Psoas muscle (tissue), 8 donors: ENCODE results near the gene KCNN3. TPM values are rescaled to one million over a fixed set of nuclear protein-coding genes. Genes with fewer than 3 reads are reported as not detected.

Experiments
- ATAC-seq, 4 donors: fragments of 200-7000 bp; cut with Tn5 transposase; one replicate each; pipeline ENCODE4 v1.9.1; 2020; ENCODE audit warnings: moderate library complexity in 3 of 4, mild to moderate bottlenecking in 2 of 4
- DNase-seq, 2 donors: peaks; one replicate each; pipeline ENCODE4 v3.0.0-alpha.2; 2020
- H3K27ac ChIP-seq: fragments of 200-600 bp; one replicate; pipeline ENCODE4 v1.8.0; 2022
- H3K27me3 ChIP-seq, 3 donors: fragments of 200-600 bp in 1 of 3; one replicate each; pipeline versions ENCODE4 v1.6.1 to v1.8.0; 2013 to 2022; ENCODE audit warnings: low read length in 2 of 3, mild to moderate bottlenecking in 2 of 3, moderate library complexity in 1 of 3; ENCODE audit not compliant: insufficient read depth in 3 of 3
- H3K36me3 ChIP-seq, 2 donors: fragments of 200-600 bp in 1 of 2; one replicate each; pipeline versions ENCODE4 v1.6.1 to v1.8.0; 2013 to 2022; ENCODE audit warnings: low read depth in 1 of 2, mild to moderate bottlenecking in 1 of 2, moderate library complexity in 1 of 2; ENCODE audit not compliant: insufficient read depth in 1 of 2
- H3K4me1 ChIP-seq: fragments of 200-600 bp; one replicate; pipeline ENCODE4 v1.8.0; 2022
- H3K4me3 ChIP-seq: fragments of 200-600 bp; one replicate; pipeline ENCODE4 v1.8.0; 2022; ENCODE audit warnings: mild to moderate bottlenecking
- H3K9me3 ChIP-seq: fragments of 200-600 bp; one replicate; pipeline ENCODE4 v1.8.0; 2022
- CTCF ChIP-seq: fragments of 200-600 bp; IDR thresholded peaks from one replicate; pipeline ENCODE4 v1.8.0; 2022; ENCODE audit warnings: antibody characterized with exemption
- WGBS, 3 donors: extraction: QIAGEN DNeasy Blood & Tissue Kit; methylation state at CpG; one replicate each; pipeline versions ENCODE4 v1.1.6 to v1.1.7; 2013; 5-methylcytosine and 5-hydroxymethylcytosine counted together
- intact Hi-C, 2 donors: fragments of 100-400 bp; cut with DNase I; formaldehyde crosslinking; loops; one replicate each; pipeline versions ENCODE4 v1.11.0 to v1.14.2; 2022
- polyA plus RNA-seq, 3 donors: library from polyadenylated mRNA; stranded (reverse); fragments of 200-250 nt; gene quantifications; one replicate each; pipeline ENCODE4 v1.2.3, GENCODE V29; 2013
- total RNA-seq, 4 donors: library from RNA; stranded (reverse); fragmentation: NEBNext Ultra II Directional in 2 of 4; extraction: Animal tissue kit (Norgen Biotek cat#: 25700) in 2 of 4; gene quantifications; one replicate each; pipeline versions ENCODE4 v1.2.1 to v1.2.4, GENCODE V29; 2021 to 2023
- donor health status: healthy with polysubstance abuse.
- donor health status: DM: no; HTN: no; CAD: no; lungs with moderate emphysema.
- donor health status: Bipolar disorder and iron deficiency.
- donor health status: healthy.
- donor health status: DM: yes; HTN: yes; CAD: no.
- donor health status: DM: no; HTN: no; CAD: no.
- donor health status: DM: no; HTN: no; CAD: no.
- donor health status: DM: yes; HTN: yes; CAD: no.

The KCNN3 gene
- total and polyA plus RNA-seq, 7 donors: 2.5 to 60.9 (median 11.8) TPM

GRCh38 chr1:154735804-154736168 lies 134.3 kb downstream of the KCNN3 start:
- Histone ChIP-seq H3K27me3 (no peaks in the 10 kb centered on the region), H3K4me3 (no peak overlapping the region), H3K27ac (no peak overlapping the region), H3K36me3 (peaks cover 0 to 47% of the 10 kb centered on the region in 2 donors), H3K4me1 (peaks cover 9% of the 10 kb centered on the region), H3K9me3 (no peaks in the 10 kb centered on the region)
- ATAC-seq: no peak
- 87 to 96% (median 94%) methylated on average over 4 of the region's 4 CpGs for WGBS, 3 donors
- no peak for TF ChIP-seq CTCF
- intact Hi-C loops: no loop called here
- no peak for DNase-seq

GRCh38 chr1:154735061-154735803 lies 134.8 kb downstream of the KCNN3 start:
- H3K4me1 ChIP-seq: peaks cover 9% of the 10 kb centered on the region
- no peak for ATAC-seq
- peaks cover 0 to 53% of the 10 kb centered on the region in 2 donors for H3K36me3 ChIP-seq
- no peak for TF ChIP-seq CTCF
- 91 to 98% (median 96%) methylated on average over 11 to 12 of the region's 12 CpGs for WGBS, 3 donors
- H3K27me3 ChIP-seq: no peaks in the 10 kb centered on the region
- H3K4me3 ChIP-seq: no peak overlapping the region
- no peaks in the 10 kb centered on the region for H3K9me3 ChIP-seq
- intact Hi-C loops: no loop called here
- no peak overlapping the region for H3K27ac ChIP-seq
- no peak for DNase-seq

GRCh38 chr1:154733621-154734020 lies 136.5 kb downstream of the KCNN3 start:
- H3K27me3 ChIP-seq: no peaks in the 10 kb centered on the region
- H3K36me3 ChIP-seq: peaks cover 0 to 58% of the 10 kb centered on the region in 2 donors
- H3K27ac ChIP-seq: no peak overlapping the region
- no peak for ATAC-seq
- no peak for DNase-seq
- no peak for TF ChIP-seq CTCF
- no peaks in the 10 kb centered on the region for H3K9me3 ChIP-seq
- intact Hi-C loops: no loop called here
- 73 to 81% (median 77%) methylated on average over 4 of the region's 4 CpGs for WGBS, 3 donors
- H3K4me3 ChIP-seq: no peak overlapping the region
- H3K4me1 ChIP-seq: peaks cover 18% of the 10 kb centered on the region

GRCh38 chr1:154730986-154731489 lies 139.0 kb downstream of the KCNN3 start:
- Histone ChIP-seq H3K4me3 (no peak overlapping the region), H3K27me3 (no peaks in the 10 kb centered on the region), H3K9me3 (no peaks in the 10 kb centered on the region), H3K27ac (peak overlapping the region; percentile 57), H3K4me1 (peaks cover 23% of the 10 kb centered on the region), H3K36me3 (peaks cover 0 to 59% of the 10 kb centered on the region in 2 donors)
- TF ChIP-seq CTCF: no peak
- peak in 2 of 4 donors; percentile 13 to 30 for ATAC-seq
- DNase-seq: no peak
- 25 to 49% (median 27%) methylated on average over 10 of the region's 10 CpGs for WGBS, 3 donors
- intact Hi-C loops: no loop called here
